Mucosa of descending colon (tissue), 3 donors: ENCODE data around the gene RCN1. TPM values are rescaled to one million over a fixed set of nuclear protein-coding genes. Genes with fewer than 3 reads are reported as not detected.

Source experiments
- ATAC-seq: fragments of 200-7000 bp; cut with Tn5 transposase; one replicate; pipeline ENCODE4 v1.9.1; 2020; ENCODE audit warnings: mild to moderate bottlenecking, moderate library complexity
- DNase-seq, 3 donors: peaks; one replicate each; pipeline ENCODE4 v3.0.0-alpha.2; 2020
- H3K36me3 ChIP-seq: fragments of 200-600 bp; one replicate; pipeline ENCODE4 v1.8.0; 2021; ENCODE audit warnings: low read depth, mild to moderate bottlenecking
- H3K4me1 ChIP-seq: fragments of 200-600 bp; one replicate; pipeline ENCODE4 v1.8.0; 2021; ENCODE audit warnings: low read depth, mild to moderate bottlenecking
- H3K4me3 ChIP-seq: fragments of 200-600 bp; one replicate; pipeline ENCODE4 v1.8.0; 2021; ENCODE audit warnings: mild to moderate bottlenecking
- H3K9me3 ChIP-seq: fragments of 200-600 bp; one replicate; pipeline ENCODE4 v1.8.0; 2021; ENCODE audit warnings: mild to moderate bottlenecking
- CTCF ChIP-seq: fragments of 200-600 bp; IDR thresholded peaks from one replicate; pipeline ENCODE4 v1.8.0; 2022; ENCODE audit warnings: antibody characterized with exemption, mild to moderate bottlenecking
- intact Hi-C, 2 donors: fragments of 100-400 bp; cut with DNase I in 1 of 2; cut with micrococcal nuclease in 1 of 2; formaldehyde crosslinking; loops; one replicate each; pipeline versions ENCODE4 v1.11.0 to v1.11.1; 2022; cut with DNase I, micrococcal nuclease
- total RNA-seq, 3 donors: library from RNA; stranded (reverse); fragmentation: NEBNext Ultra II Directional in 2 of 3; extraction: Animal tissue kit (Norgen Biotek cat#: 25700) in 2 of 3; gene quantifications; one replicate each; pipeline versions ENCODE4 v1.2.1 to v1.2.4, GENCODE V29; 2021 to 2023
- donor health status: DM: no; HTN: no; CAD: no; lungs with moderate emphysema.
- donor health status: DM: no; HTN: no; CAD: no.
- donor health status: DM: no; HTN: yes; CAD: no.

RCN1 gene
- total RNA-seq, 3 donors from 2014 or later: 34.2 to 46.4 (median 40.1) TPM

GRCh38 chr11:32136657-32137056 lies 45.8 kb downstream of the RCN1 start:
- Histone ChIP-seq H3K9me3 (no peaks in the 10 kb centered on the region), H3K4me1 (no peaks in the 10 kb centered on the region), H3K36me3 (no peaks in the 10 kb centered on the region), H3K4me3 (no peak overlapping the region)
- intact Hi-C loops: no loop called here
- no peak for ATAC-seq
- no peak for DNase-seq
- no peak for TF ChIP-seq CTCF

- intact Hi-C loops: no loop called here
- H3K4me1 ChIP-seq: no peaks in the 10 kb centered on the region
- no peak for TF ChIP-seq CTCF
- H3K9me3 ChIP-seq: no peaks in the 10 kb centered on the region
- no peak overlapping the region for H3K4me3 ChIP-seq
- ATAC-seq (no peak), DNase-seq (no peak)
- H3K36me3 ChIP-seq: no peaks in the 10 kb centered on the region
Measured at GRCh38 chr11:32137263-32137662, 46.4 kb downstream of the RCN1 start.

- no peak overlapping the region for H3K4me3 ChIP-seq
- DNase-seq (no peak), ATAC-seq (no peak)
- TF ChIP-seq CTCF: no peak
- intact Hi-C loops: no loop called here
- H3K4me1 ChIP-seq: no peaks in the 10 kb centered on the region
- H3K36me3 ChIP-seq: no peaks in the 10 kb centered on the region
- no peaks in the 10 kb centered on the region for H3K9me3 ChIP-seq
Measured at GRCh38 chr11:32137869-32138268, 47.0 kb downstream of the RCN1 start.

- TF ChIP-seq CTCF: no peak
- intact Hi-C loops: no loop called here
- no peak for ATAC-seq
Measured at GRCh38 chr11:32138902-32139301, 48.0 kb downstream of the RCN1 start.

GRCh38 chr11:32139896-32140520 lies 49.1 kb downstream of the RCN1 start:
- Histone ChIP-seq H3K4me3 (no peak overlapping the region), H3K9me3 (no peaks in the 10 kb centered on the region), H3K36me3 (no peaks in the 10 kb centered on the region), H3K4me1 (peaks cover 3% of the 10 kb centered on the region)
- TF ChIP-seq CTCF: no peak
- no peak for ATAC-seq
- intact Hi-C loops: no loop called here
- DNase-seq: no peak

More at GRCh38 chr11:32138902-32139301, 48.0 kb downstream of the RCN1 start:
- Histone ChIP-seq H3K9me3 (no peaks in the 10 kb centered on the region), H3K36me3 (no peaks in the 10 kb centered on the region), H3K4me3 (no peak overlapping the region), H3K4me1 (no peaks in the 10 kb centered on the region)
- no peak for DNase-seq
